CD4-positive, alpha-beta T cell (primary cell): Measurements from ENCODE around the gene OSCAR. TPM values are rescaled to one million over a fixed set of nuclear protein-coding genes. Genes with fewer than 3 reads are reported as not detected.
A peak's percentile ranks its signal among the peaks of the same experiment; 100 is the strongest.

Experiments used
- ATAC-seq: fragments of 200-7000 bp; cut with Tn5 transposase; one replicate; pipeline ENCODE4 v1.10.0; 2022; ENCODE audit warnings: mild to moderate bottlenecking; ENCODE audit not compliant: poor library complexity
- CTCF ChIA-PET: fragments of 350-600 bp; sonication (Branson Sonifier 250); formaldehyde crosslinking; loops from one replicate; lab custom pipeline; 2021; ENCODE audit warnings: antibody characterized with exemption, inconsistent platforms; lab: Charles Lee
- POLR2A ChIA-PET: fragments of 350-600 bp; sonication (Branson Sonifier 250); formaldehyde crosslinking; loops from one replicate; lab custom pipeline; 2021; ENCODE audit warnings: antibody characterized with exemption, inconsistent platforms; lab: Charles Lee
- DNase-seq, 14 experiments: peaks; one replicate each; pipeline ENCODE4 v3.0.0-alpha.2; 2013 to 2020; ENCODE audit warnings: mixed read lengths in 2 of 14
- H3K27ac ChIP-seq, 2 donors: one replicate each; pipeline versions ENCODE4 v1.5.1 to v1.7.0; 2013; ENCODE audit warnings: low read length in 2 of 2, low read depth in 1 of 2, mild to moderate bottlenecking in 1 of 2
- H3K27me3 ChIP-seq, 2 experiments: 1 replicate in 1 of 2; 2 replicates in 1 of 2; pipeline versions ENCODE4 v1.6.1 to v1.7.0; 2013; ENCODE audit warnings: low read length in 2 of 2, control low read depth in 1 of 2, mild to moderate bottlenecking in 1 of 2, moderate library complexity in 1 of 2; ENCODE audit not compliant: insufficient read depth in 2 of 2, control insufficient read depth in 1 of 2
- H3K36me3 ChIP-seq: one replicate; pipeline ENCODE4 v1.6.1; 2013; ENCODE audit warnings: low read length, control low read depth; ENCODE audit not compliant: insufficient read depth
- H3K4me1 ChIP-seq: one replicate; pipeline ENCODE4 v1.6.1; 2013; ENCODE audit warnings: low read length, control low read depth; ENCODE audit not compliant: insufficient read depth
- H3K4me3 ChIP-seq: one replicate; pipeline ENCODE4 v1.5.1; 2013; ENCODE audit warnings: mild to moderate bottlenecking, low read length, moderate library complexity
- H3K9me3 ChIP-seq, 2 experiments: 1 replicate in 1 of 2; 2 replicates in 1 of 2; pipeline versions ENCODE4 v1.6.1 to v1.7.0; 2013; ENCODE audit warnings: low read length in 2 of 2, mild to moderate bottlenecking in 2 of 2, control low read depth in 1 of 2, moderate library complexity in 1 of 2; ENCODE audit not compliant: control insufficient read depth in 1 of 2, insufficient read depth in 1 of 2
- H3K27ac Mint-ChIP-seq: one replicate; pipeline ENCODE4 v1.8.0; 2020; ENCODE audit warnings: mixed read lengths
- H3K27me3 Mint-ChIP-seq: one replicate; pipeline ENCODE4 v1.8.0; 2021; ENCODE audit warnings: mixed read lengths
- H3K36me3 Mint-ChIP-seq: one replicate; pipeline ENCODE4 v1.8.0; 2021; ENCODE audit warnings: low read depth, mixed read lengths
- H3K4me1 Mint-ChIP-seq: one replicate; pipeline ENCODE4 v1.8.0; 2021; ENCODE audit warnings: low read depth, mixed read lengths
- H3K4me3 Mint-ChIP-seq: one replicate; pipeline ENCODE4 v1.8.0; 2020; ENCODE audit warnings: mild to moderate bottlenecking, mixed read lengths
- H3K9me3 Mint-ChIP-seq: one replicate; pipeline ENCODE4 v1.8.0; 2020; ENCODE audit warnings: mixed read lengths
- intact Hi-C, 2 experiments: fragments of 100-400 bp; cut with DNase I in 1 of 2; cut with micrococcal nuclease in 1 of 2; formaldehyde crosslinking; loops; one replicate each; pipeline versions ENCODE4 v1.15.1 to v1.9.0; 2023 to 2025; cut with DNase I, micrococcal nuclease
- total RNA-seq, 174 experiments: library from RNA in 2 of 174; stranded (reverse) in 2 of 174; gene quantifications; one replicate each; pipeline ENCODE4 v1.2.3 and lab custom pipeline; 2021 to 2026
- TF ChIP-seq, protein P1 (sequence below): fragments of 200-600 bp; IDR thresholded peaks from one replicate; pipeline ENCODE4 v1.8.0; 2022; ENCODE audit warnings: antibody characterized with exemption, mild to moderate bottlenecking

Gene OSCAR
- total RNA-seq, 2 experiments from 2014 or later: 0.41 to 0.42 TPM

DNA sequence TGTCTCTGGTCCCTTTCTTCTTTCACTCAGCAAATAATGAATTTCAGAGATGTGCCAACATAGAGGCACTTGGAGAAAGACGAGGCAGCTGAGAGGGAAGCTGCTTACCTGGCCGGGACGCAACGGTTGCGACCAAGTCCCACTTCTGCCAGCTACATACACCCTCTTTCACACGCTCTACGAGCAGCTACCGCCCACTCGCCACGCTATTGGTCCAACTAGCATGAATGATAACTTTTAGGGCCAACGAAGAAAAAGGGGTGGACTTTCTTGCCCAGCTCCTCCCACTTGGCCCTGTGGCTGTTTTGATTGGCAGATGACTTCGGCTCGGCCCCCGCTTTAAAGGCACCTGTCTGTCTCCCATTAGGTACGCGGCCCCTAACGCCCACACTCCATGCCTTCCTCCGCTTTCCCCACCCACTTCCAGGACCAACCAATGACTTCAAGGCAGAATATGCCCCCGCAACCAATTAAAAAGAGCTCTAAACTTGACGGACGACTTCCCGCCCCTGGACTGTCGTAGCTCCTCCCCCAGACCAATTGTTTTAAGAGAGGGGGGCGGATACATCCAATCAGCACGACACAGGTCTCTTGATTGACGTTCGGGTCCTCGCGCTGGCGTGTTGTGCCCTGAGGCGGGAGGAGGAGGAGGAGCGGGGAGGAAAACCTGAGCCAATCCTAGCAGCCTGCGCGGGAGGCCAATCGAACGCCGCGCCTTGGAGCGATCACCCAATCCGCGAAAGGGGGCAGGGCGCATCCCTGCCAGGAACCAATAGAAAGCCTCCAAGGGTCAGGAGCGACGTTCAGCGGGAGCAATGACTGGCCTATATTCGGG lies 36.5 kb upstream of the OSCAR start:
- H3K4me3 Mint-ChIP-seq: peak overlapping the region; percentile 82
- ChIA-PET POLR2A (interaction anchor here (0.6 to 6.0 kb wide), 32 partner anchors 10 to 1984 kb away, joined by 3 to 151 read pairs (median 6); partner anchors contain the start of genes HSPBP1, LENG1, LENG8 and LENG9), CTCF (interaction anchor here (0.5 to 3.0 kb wide), 7 partner anchors 22 to 344 kb away, joined by 3 to 15 read pairs (median 4); partner anchors contain the start of genes LENG1, MBOAT7, PRPF31 and TFPT)
- no peaks in the 10 kb centered on the region for H3K27me3 Mint-ChIP-seq
- H3K4me3 ChIP-seq: peak overlapping the region; percentile 69
- intact Hi-C loops: loop anchor here (1.0 to 5.0 kb wide), 4 partner anchors 22 to 53 kb away; partner anchors contain the start of genes PRPF31 (in 2 of the 2), TFPT (in 2 of the 2), LENG1 (in 1 of the 2) and NDUFA3 (in 1 of the 2)
- peaks cover 48% of the 10 kb centered on the region for H3K4me1 ChIP-seq
- TF ChIP-seq, protein P1, sequence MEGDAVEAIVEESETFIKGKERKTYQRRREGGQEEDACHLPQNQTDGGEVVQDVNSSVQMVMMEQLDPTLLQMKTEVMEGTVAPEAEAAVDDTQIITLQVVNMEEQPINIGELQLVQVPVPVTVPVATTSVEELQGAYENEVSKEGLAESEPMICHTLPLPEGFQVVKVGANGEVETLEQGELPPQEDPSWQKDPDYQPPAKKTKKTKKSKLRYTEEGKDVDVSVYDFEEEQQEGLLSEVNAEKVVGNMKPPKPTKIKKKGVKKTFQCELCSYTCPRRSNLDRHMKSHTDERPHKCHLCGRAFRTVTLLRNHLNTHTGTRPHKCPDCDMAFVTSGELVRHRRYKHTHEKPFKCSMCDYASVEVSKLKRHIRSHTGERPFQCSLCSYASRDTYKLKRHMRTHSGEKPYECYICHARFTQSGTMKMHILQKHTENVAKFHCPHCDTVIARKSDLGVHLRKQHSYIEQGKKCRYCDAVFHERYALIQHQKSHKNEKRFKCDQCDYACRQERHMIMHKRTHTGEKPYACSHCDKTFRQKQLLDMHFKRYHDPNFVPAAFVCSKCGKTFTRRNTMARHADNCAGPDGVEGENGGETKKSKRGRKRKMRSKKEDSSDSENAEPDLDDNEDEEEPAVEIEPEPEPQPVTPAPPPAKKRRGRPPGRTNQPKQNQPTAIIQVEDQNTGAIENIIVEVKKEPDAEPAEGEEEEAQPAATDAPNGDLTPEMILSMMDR: no peak
- H3K27me3 ChIP-seq: no peaks in the 10 kb centered on the region
- peak; percentile 97 to 100 (median 98) for DNase-seq
- peak overlapping the region; percentile 79 for H3K27ac Mint-ChIP-seq
- H3K4me1 Mint-ChIP-seq: peaks cover 46% of the 10 kb centered on the region
- peaks cover 26% of the 10 kb centered on the region for H3K36me3 ChIP-seq
- no peaks in the 10 kb centered on the region for H3K9me3 Mint-ChIP-seq
- H3K27ac ChIP-seq: peak overlapping the region; percentile 82 to 92
- peaks cover 22% of the 10 kb centered on the region for H3K36me3 Mint-ChIP-seq
- H3K9me3 ChIP-seq: peaks cover 0 to 7% of the 10 kb centered on the region in 2 experiments
- ATAC-seq: peak; percentile 78

DNA sequence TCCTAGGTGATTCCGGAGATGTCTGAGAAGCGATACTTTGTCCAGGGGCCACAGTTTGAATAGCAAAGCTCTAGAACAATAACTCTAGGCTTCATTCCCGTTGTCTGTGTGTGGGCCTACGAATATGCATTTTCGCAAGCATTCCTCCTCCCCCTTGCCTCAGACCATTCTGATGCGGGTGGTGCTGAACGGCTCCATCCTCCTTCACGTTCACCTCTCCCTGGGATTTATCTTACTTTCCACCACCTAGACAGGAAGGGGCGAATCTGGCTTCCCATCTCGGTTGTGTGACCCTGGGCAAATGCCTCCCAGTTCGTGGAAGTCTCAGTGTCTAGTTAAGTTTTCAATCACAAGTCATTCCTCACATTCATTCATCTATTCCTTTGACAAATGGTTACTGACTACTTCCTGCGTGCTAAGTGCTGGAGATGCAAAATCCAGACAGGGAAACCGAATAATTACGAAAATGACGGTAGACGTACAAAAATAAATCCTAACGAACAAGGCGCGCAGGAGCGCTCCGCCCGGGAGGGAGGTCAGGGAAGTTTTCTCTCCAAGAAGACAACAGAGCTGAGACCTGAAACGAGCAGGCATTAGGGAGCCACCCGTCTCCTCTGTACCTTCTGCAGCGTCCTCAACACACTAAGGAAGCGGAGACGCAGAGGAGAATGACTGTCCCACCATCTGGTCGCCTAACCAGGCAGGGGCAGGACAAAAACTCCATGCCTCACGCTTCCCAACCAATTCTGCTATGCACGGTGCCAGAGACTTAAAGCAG lies 35.7 kb upstream of the OSCAR start:
- H3K27me3 Mint-ChIP-seq: no peaks in the 10 kb centered on the region
- peaks cover 26% of the 10 kb centered on the region for H3K36me3 ChIP-seq
- CTCF ChIA-PET: interaction anchor here (0.5 to 3.0 kb wide), 6 partner anchors 21 to 343 kb away, joined by 3 to 15 read pairs (median 4); partner anchors contain the start of genes LENG1, PRPF31 and TFPT
- ATAC-seq (no peak), DNase-seq (no peak)
- POLR2A ChIA-PET: interaction anchor here (0.6 to 6.0 kb wide), 25 partner anchors 9 to 1144 kb away, joined by 3 to 151 read pairs (median 7); partner anchors contain the start of genes HSPBP1, LENG1, LENG8 and LENG9
- H3K36me3 Mint-ChIP-seq: peaks cover 22% of the 10 kb centered on the region
- no peaks in the 10 kb centered on the region for H3K27me3 ChIP-seq
- H3K4me3 ChIP-seq: peak overlapping the region; percentile 61
- peak overlapping the region; percentile 79 for H3K27ac Mint-ChIP-seq
- peaks cover 48% of the 10 kb centered on the region for H3K4me1 ChIP-seq
- intact Hi-C loops: loop anchor here (1.0 to 5.0 kb wide), 2 partner anchors 21 to 34 kb away; partner anchors contain the start of genes NDUFA3 (in 1 of the 2), OSCAR (in 1 of the 2), PRPF31 (in 1 of the 2) and TFPT (in 1 of the 2)
- H3K27ac ChIP-seq: peak overlapping the region; percentile 24 to 55
- H3K4me1 Mint-ChIP-seq: peaks cover 42% of the 10 kb centered on the region
- TF ChIP-seq, protein P1: no peak
- H3K9me3 Mint-ChIP-seq: no peaks in the 10 kb centered on the region
- H3K9me3 ChIP-seq: peaks cover 0 to 7% of the 10 kb centered on the region in 2 experiments
- peak overlapping the region; percentile 82 for H3K4me3 Mint-ChIP-seq
